Transverse colon (tissue), 4 donors: ENCODE data around the gene AGAP1. TPM values are rescaled to one million over a fixed set of nuclear protein-coding genes. Genes with fewer than 3 reads are reported as not detected.

Experiments used
- DNase-seq: peaks from one replicate; pipeline ENCODE4 v3.0.0-alpha.2; 2019
- H3K27ac ChIP-seq, 4 donors: fragments of 200-600 bp; sonication (generic); 2 replicates each; pipeline ENCODE4 v1.5.1; 2016 to 2018; ENCODE audit warnings: inconsistent platforms in 4 of 4
- H3K27me3 ChIP-seq: fragments of 200-600 bp; sonication (generic); 2 replicates; pipeline ENCODE4 v1.5.1; 2017; ENCODE audit warnings: inconsistent platforms
- H3K36me3 ChIP-seq, 4 donors: fragments of 200-600 bp; sonication (generic); 2 replicates each; pipeline ENCODE4 v1.5.1; 2017 to 2019; ENCODE audit warnings: inconsistent platforms in 4 of 4
- H3K4me1 ChIP-seq, 4 donors: fragments of 200-600 bp; sonication (generic); 2 replicates each; pipeline ENCODE4 v1.5.1; 2017 to 2020; ENCODE audit warnings: inconsistent platforms in 4 of 4
- H3K4me3 ChIP-seq, 4 donors: fragments of 200-600 bp; sonication (generic); 1 replicate in 1 of 4; 2 replicates in 3 of 4; pipeline versions ENCODE4 v1.5.1 to v1.6.1; 2017 to 2019; ENCODE audit warnings: inconsistent platforms in 4 of 4
- H3K9me3 ChIP-seq, 2 donors: fragments of 200-600 bp; sonication (generic); 2 replicates each; pipeline ENCODE4 v1.5.1; 2017 to 2019; ENCODE audit warnings: inconsistent platforms in 2 of 2
- EP300 ChIP-seq: sonication (generic); formaldehyde crosslinking; IDR thresholded peaks from one replicate; pipeline ENCODE4 v1.6.1; 2017; ENCODE audit warnings: antibody characterized with exemption, low read depth
- POLR2A ChIP-seq: fragments of 450-650 bp; IDR thresholded peaks from one replicate; pipeline ENCODE4 v1.6.1; 2016; ENCODE audit warnings: antibody characterized with exemption, mild to moderate bottlenecking, moderate library complexity
- POLR2AphosphoS5 ChIP-seq, 3 donors: sonication (generic); formaldehyde crosslinking; IDR thresholded peaks; one replicate each; pipeline ENCODE4 v1.6.1; 2016; ENCODE audit warnings: antibody characterized with exemption in 3 of 3
- WGBS, 2 donors: methylation state at CpG; one replicate each; pipeline ENCODE4 v1.1.5; 2018; ENCODE audit warnings: low coverage in 1 of 2; 5-methylcytosine and 5-hydroxymethylcytosine counted together
- in situ Hi-C, 4 donors: fragments of 200-750 bp; cut with MboI; loops; one replicate each; pipeline versions ENCODE4 v1.15.0 to v1.15.1; 2017; ENCODE audit warnings: low sequenced_read_pairs in 3 of 4, low pct_ligation_motif_present in 1 of 4, low pct_unique_long_range_greater_than_20kb in 1 of 4
- intact Hi-C: fragments of 100-400 bp; cut with DNase I; formaldehyde crosslinking; loops from one replicate; pipeline ENCODE4 v1.15.1; 2023; ENCODE audit warnings: low total_unique reads
- total RNA-seq, 4 donors: library from RNA; depleted of rRNA; stranded (reverse); fragments of >200 nt; gene quantifications; one replicate each; pipeline ENCODE4 v1.1.0, GENCODE V29; 2016
- TF ChIP-seq, protein P1 (sequence below), 5 experiments: fragments of 200-600 bp in 3 of 5; fragments of 450-650 bp in 2 of 5; sonication (generic) in 3 of 5; IDR thresholded peaks; 1 replicate in 2 of 5; 2 replicates in 3 of 5; pipeline ENCODE4 v1.5.1; 2016 to 2017; ENCODE audit warnings: antibody characterized with exemption in 5 of 5, inconsistent platforms in 3 of 5, mild to moderate bottlenecking in 2 of 5, moderate library complexity in 1 of 5

AGAP1 gene
- total RNA-seq, 4 donors from 2014 or later, result 56.1 to 96.9 (median 71.2) TPM

- H3K9me3 ChIP-seq, result no peaks in the 10 kb centered on the region
- WGBS, 2 donors, result 40 to 72% methylated on average over 4 to 7 of the region's 7 CpGs
- H3K4me1 ChIP-seq, result peaks cover 0 to 33% (median 15%) of the 10 kb centered on the region in 4 donors
- intact Hi-C loops, result no loop called here
- H3K36me3 ChIP-seq, result no peaks in the 10 kb centered on the region
- TF ChIP-seq EP300 (no peak), POLR2A (no peak), POLR2AphosphoS5 (IDR thresholded peaks at IDR 0.05) (no peak)
- TF ChIP-seq, protein P1, sequence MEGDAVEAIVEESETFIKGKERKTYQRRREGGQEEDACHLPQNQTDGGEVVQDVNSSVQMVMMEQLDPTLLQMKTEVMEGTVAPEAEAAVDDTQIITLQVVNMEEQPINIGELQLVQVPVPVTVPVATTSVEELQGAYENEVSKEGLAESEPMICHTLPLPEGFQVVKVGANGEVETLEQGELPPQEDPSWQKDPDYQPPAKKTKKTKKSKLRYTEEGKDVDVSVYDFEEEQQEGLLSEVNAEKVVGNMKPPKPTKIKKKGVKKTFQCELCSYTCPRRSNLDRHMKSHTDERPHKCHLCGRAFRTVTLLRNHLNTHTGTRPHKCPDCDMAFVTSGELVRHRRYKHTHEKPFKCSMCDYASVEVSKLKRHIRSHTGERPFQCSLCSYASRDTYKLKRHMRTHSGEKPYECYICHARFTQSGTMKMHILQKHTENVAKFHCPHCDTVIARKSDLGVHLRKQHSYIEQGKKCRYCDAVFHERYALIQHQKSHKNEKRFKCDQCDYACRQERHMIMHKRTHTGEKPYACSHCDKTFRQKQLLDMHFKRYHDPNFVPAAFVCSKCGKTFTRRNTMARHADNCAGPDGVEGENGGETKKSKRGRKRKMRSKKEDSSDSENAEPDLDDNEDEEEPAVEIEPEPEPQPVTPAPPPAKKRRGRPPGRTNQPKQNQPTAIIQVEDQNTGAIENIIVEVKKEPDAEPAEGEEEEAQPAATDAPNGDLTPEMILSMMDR (IDR thresholded peaks at IDR 0.05), result no peak
- H3K4me3 ChIP-seq, result no peak overlapping the region
- H3K27ac ChIP-seq, result no peak overlapping the region
- no peaks in the 10 kb centered on the region for H3K27me3 ChIP-seq
- in situ Hi-C loops, result loop anchor here in 1 of 4 donors (10.0 kb wide), 1 partner anchor 61 kb away; no protein-coding TSS in a partner anchor
- no peak for DNase-seq
Measured at GRCh38 chr2:235674146-235674545, 180.3 kb downstream of the AGAP1 start.

GRCh38 chr2:235674812-235675211 is 181.0 kb downstream of the AGAP1 start:
- intact Hi-C loops (no loop called here), in situ Hi-C loops (loop anchor here in 1 of 4 donors (10.0 kb wide), 1 partner anchor 60 kb away; no protein-coding TSS in a partner anchor)
- Histone ChIP-seq H3K27ac (no peak overlapping the region), H3K4me3 (no peak overlapping the region), H3K27me3 (no peaks in the 10 kb centered on the region), H3K36me3 (no peaks in the 10 kb centered on the region), H3K9me3 (no peaks in the 10 kb centered on the region), H3K4me1 (peaks cover 0 to 36% (median 15%) of the 10 kb centered on the region in 4 donors)
- no peak for DNase-seq
- TF ChIP-seq, protein P1 (IDR thresholded peaks at IDR 0.05), result no peak
- TF ChIP-seq EP300 (no peak), POLR2AphosphoS5 (IDR thresholded peaks at IDR 0.05) (no peak), POLR2A (no peak)
- WGBS, 2 donors, result 81 to 89% methylated on average over 2 to 4 of the region's 4 CpGs

DNA sequence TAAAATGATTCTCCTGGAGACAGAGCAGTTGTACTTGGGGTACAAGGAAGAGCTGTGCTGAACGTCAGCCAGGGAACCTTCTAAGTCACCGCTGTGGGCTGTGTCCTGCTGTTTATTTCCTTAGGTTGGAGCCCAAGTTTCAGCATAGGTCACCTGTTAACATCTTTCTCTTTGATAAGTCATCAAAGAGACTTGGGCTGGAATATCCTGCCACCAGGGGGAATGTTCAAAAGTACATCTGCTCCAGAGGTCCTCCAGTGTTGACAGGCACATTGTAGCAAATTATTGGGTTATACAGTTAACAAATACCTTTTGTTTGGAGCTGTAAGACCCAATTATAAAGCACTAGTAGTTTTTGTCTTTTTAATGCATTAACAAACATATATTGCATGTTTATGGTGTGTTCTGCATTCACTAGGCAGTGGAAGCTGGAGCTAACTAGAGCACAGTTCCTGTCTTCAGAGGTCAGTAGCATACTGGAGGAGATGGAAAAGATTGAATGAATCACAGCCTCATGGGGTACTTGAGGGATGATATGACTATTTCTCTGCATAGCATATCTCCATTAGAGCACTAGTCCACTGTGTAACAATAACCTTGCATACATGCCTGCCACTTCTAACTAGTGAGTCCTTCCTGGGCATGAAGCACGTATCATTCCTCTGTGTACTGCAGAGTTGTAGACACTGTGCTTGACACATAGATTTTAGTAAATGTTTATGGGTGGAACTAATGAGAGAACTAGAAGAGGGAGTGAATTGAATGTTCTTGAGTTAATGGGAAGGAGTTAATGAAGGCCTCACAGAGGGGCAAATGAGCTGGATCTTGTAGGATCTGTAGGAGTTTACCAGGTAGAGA is 182.1 kb downstream of the AGAP1 start:
- Histone ChIP-seq H3K9me3 (no peaks in the 10 kb centered on the region), H3K4me3 (no peak overlapping the region), H3K36me3 (no peaks in the 10 kb centered on the region), H3K4me1 (peaks cover 0 to 43% (median 11%) of the 10 kb centered on the region in 4 donors), H3K27ac (no peak overlapping the region), H3K27me3 (no peaks in the 10 kb centered on the region)
- TF ChIP-seq POLR2AphosphoS5 (IDR thresholded peaks at IDR 0.05) (no peak), EP300 (no peak), POLR2A (no peak)
- TF ChIP-seq, protein P1 (IDR thresholded peaks at IDR 0.05), result no peak
- in situ Hi-C loops, result loop anchor here in 1 of 4 donors (10.0 kb wide), 1 partner anchor 59 kb away; no protein-coding TSS in a partner anchor
- 64 to 71% methylated on average over 1 to 3 of the region's 3 CpGs for WGBS, 2 donors
- intact Hi-C loops, result no loop called here
- no peak for DNase-seq

GRCh38 chr2:235676536-235676799 is 182.6 kb downstream of the AGAP1 start:
- no peak for TF ChIP-seq POLR2A
- no peak for TF ChIP-seq EP300
- TF ChIP-seq, protein P1 (IDR thresholded peaks at IDR 0.05), result no peak
- TF ChIP-seq POLR2AphosphoS5 (IDR thresholded peaks at IDR 0.05), result no peak
- in situ Hi-C loops (loop anchor here in 1 of 4 donors (10.0 kb wide), 1 partner anchor 58 kb away; no protein-coding TSS in a partner anchor), intact Hi-C loops (no loop called here)

More at GRCh38 chr2:235676536-235676799, 182.6 kb downstream of the AGAP1 start:
- no peaks in the 10 kb centered on the region for H3K27me3 ChIP-seq
- 67 to 74% methylated on average over 1 of the region's 1 CpG for WGBS, 2 donors
- no peak overlapping the region for H3K27ac ChIP-seq
- no peaks in the 10 kb centered on the region for H3K9me3 ChIP-seq
- peaks cover 0 to 38% (median 7%) of the 10 kb centered on the region in 4 donors for H3K4me1 ChIP-seq
- no peak overlapping the region for H3K4me3 ChIP-seq
- no peaks in the 10 kb centered on the region for H3K36me3 ChIP-seq
- DNase-seq, result no peak
